ENCODE data around the gene FLT3LG. TPM values are rescaled to one million over a fixed set of nuclear protein-coding genes. Genes with fewer than 3 reads are reported as not detected.
"Not testable (repeated sequence)": the region's sequence is repeated elsewhere in the genome, so short reads cannot be mapped to it uniquely, and the experiment has no call there.

FLT3LG gene
- total RNA-seq, 2 donors from 2014 or later: 1.1 to 2.6 TPM

GRCh38 chr19:49442354-49442753 lies 31.7 kb upstream of the FLT3LG start:
- no peaks in the 10 kb centered on the region for H3K36me3 ChIP-seq
- H3K27me3 ChIP-seq: no peaks in the 10 kb centered on the region
- no peak for TF ChIP-seq CTCF (IDR thresholded peaks at IDR 0.05)
- peaks cover 0 to 16% of the 10 kb centered on the region in 2 donors for H3K4me1 ChIP-seq
- no peaks in the 10 kb centered on the region for H3K9me3 ChIP-seq
- H3K27ac ChIP-seq: peak overlapping the region; percentile 89 to 90
- peak; percentile 73 for DNase-seq (ENCODE audit: low spot score)
- peak overlapping the region; percentile 56 to 73 for H3K4me3 ChIP-seq

GRCh38 chr19:49442771-49443365 lies 31.1 kb upstream of the FLT3LG start:
- Histone ChIP-seq H3K9me3 (no peaks in the 10 kb centered on the region), H3K27ac (peak overlapping the region; percentile 89 to 90), H3K27me3 (no peaks in the 10 kb centered on the region), H3K4me1 (peaks cover 0 to 20% of the 10 kb centered on the region in 2 donors), H3K36me3 (no peaks in the 10 kb centered on the region), H3K4me3 (peak overlapping the region; percentile 56 to 73)
- no peak for TF ChIP-seq CTCF (IDR thresholded peaks at IDR 0.05)
- peak; percentile 95 for DNase-seq (ENCODE audit: low spot score)

- peak; percentile 75 to 90 for TF ChIP-seq CTCF (IDR thresholded peaks at IDR 0.05)
- Histone ChIP-seq H3K4me3 (peak overlapping the region; percentile 56 to 73), H3K27ac (peak overlapping the region; percentile 89 to 90), H3K4me1 (peaks cover 0 to 21% of the 10 kb centered on the region in 2 donors), H3K36me3 (no peaks in the 10 kb centered on the region), H3K9me3 (no peaks in the 10 kb centered on the region), H3K27me3 (no peaks in the 10 kb centered on the region)
- DNase-seq (ENCODE audit: low spot score): peak; percentile 96
Observed at GRCh38 chr19:49443366-49444099, 30.5 kb upstream of the FLT3LG start.

- Histone ChIP-seq H3K4me1 (peaks cover 0 to 21% of the 10 kb centered on the region in 2 donors), H3K4me3 (peak overlapping the region in 1 of 2 donors; percentile 73)
- H3K27ac ChIP-seq; DNase-seq (ENCODE audit: low spot score); H3K36me3 ChIP-seq; H3K9me3 ChIP-seq; H3K27me3 ChIP-seq: not testable (repeated sequence)
Observed at GRCh38 chr19:49444100-49444700, 29.8 kb upstream of the FLT3LG start.

- TF ChIP-seq CTCF (IDR thresholded peaks at IDR 0.05): no peak
- H3K4me3 ChIP-seq: no peak overlapping the region
- no peaks in the 10 kb centered on the region for H3K9me3 ChIP-seq
- H3K4me1 ChIP-seq: peaks cover 0 to 22% of the 10 kb centered on the region in 2 donors
- H3K27me3 ChIP-seq: no peaks in the 10 kb centered on the region
- H3K27ac ChIP-seq: no peak overlapping the region
- DNase-seq (ENCODE audit: low spot score): no peak
- H3K36me3 ChIP-seq: peaks cover 5% of the 10 kb centered on the region
Observed at GRCh38 chr19:49445997-49446396, 28.0 kb upstream of the FLT3LG start.

Measured in right atrium auricular region (tissue), 2 donors.